Liver (tissue), 3 donors: ENCODE measurements around the gene SLC7A6.

ENCODE experiments used
- CTCF ChIP-seq: fragments of 150-350 bp; IDR thresholded peaks from 2 replicates; pipeline ENCODE4 v1.5.1; 2017; ENCODE audit warnings: improper control_type of control experiment, low read depth, low read length; ENCODE audit not compliant: missing input control
- EGR1 ChIP-seq, 2 donors: IDR thresholded peaks; 2 replicates each; pipeline ENCODE4 v1.6.1; 2016 to 2018; ENCODE audit warnings: antibody characterized with exemption in 2 of 2, low read depth in 2 of 2
- MAX ChIP-seq: IDR thresholded peaks from 2 replicates; pipeline ENCODE4 v1.6.1; 2016; ENCODE audit warnings: antibody characterized with exemption
- REST ChIP-seq: IDR thresholded peaks from 2 replicates; pipeline ENCODE4 v1.6.1; 2016; ENCODE audit warnings: antibody characterized with exemption, mild to moderate bottlenecking
- TF ChIP-seq, protein P1 (sequence below): IDR thresholded peaks from 2 replicates; pipeline ENCODE4 v1.6.1; 2016; ENCODE audit warnings: antibody characterized with exemption
- donor health status: healthy.
- donor health status: healthy.

DNA sequence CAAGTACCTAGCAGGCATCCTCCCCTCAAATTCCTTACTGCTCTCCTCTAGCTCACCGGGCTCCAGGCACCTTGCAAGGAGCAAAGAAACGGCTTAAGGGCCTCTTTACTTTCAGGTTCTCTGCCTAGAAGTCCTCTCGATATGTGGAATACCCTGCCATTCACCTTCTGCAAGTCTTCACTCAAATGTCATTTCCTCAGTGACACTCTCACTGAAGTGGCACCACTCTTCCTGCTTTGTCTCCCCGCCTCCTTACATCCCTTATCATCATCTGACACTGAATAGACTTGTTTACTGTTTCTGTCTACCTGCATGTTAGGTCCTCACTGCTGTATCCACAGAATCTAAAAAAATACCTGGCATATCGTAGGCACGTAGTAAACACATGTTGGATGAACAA lies 45.5 kb downstream of the SLC7A6 start:
- TF ChIP-seq CTCF (no peak), EGR1 (IDR thresholded peaks at IDR 0.05; ENCODE audit: low read depth in 2 of 2) (no peak), MAX (no peak), REST (no peak)
- TF ChIP-seq, protein P1, sequence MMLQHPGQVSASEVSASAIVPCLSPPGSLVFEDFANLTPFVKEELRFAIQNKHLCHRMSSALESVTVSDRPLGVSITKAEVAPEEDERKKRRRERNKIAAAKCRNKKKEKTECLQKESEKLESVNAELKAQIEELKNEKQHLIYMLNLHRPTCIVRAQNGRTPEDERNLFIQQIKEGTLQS, result no peak
